ENCODE results near the gene HYAL2.

HYAL2 gene, protein sequence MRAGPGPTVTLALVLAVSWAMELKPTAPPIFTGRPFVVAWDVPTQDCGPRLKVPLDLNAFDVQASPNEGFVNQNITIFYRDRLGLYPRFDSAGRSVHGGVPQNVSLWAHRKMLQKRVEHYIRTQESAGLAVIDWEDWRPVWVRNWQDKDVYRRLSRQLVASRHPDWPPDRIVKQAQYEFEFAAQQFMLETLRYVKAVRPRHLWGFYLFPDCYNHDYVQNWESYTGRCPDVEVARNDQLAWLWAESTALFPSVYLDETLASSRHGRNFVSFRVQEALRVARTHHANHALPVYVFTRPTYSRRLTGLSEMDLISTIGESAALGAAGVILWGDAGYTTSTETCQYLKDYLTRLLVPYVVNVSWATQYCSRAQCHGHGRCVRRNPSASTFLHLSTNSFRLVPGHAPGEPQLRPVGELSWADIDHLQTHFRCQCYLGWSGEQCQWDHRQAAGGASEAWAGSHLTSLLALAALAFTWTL

GRCh38 chr3:50322386-50323091 is at the start of gene HYAL2:
Gene HYAL2 (minus strand): TSS chr3:50322745. CDS start chr3:50320489, 2,256 bp downstream.
- Mint-ChIP-seq H3K27me3 (ENCODE audit: low read depth) (no peaks in the 10 kb centered on the region), H3K36me3 (ENCODE audit: low read depth) (peaks cover 3% of the 10 kb centered on the region), H3K4me1 (ENCODE audit: low read depth) (peaks cover 22% of the 10 kb centered on the region), H3K9me3 (no peaks in the 10 kb centered on the region), H3K27ac (peak within 1 kb of the TSS; percentile 92), H3K4me3 (peak within 1 kb of the TSS; percentile 82)
- DNase-seq (ENCODE audit: low spot score) = no peak

GRCh38 chr3:50371133-50371685 is 48.7 kb upstream of the HYAL2 start:
- DNase-seq (ENCODE audit: low spot score) = no peak
- no peaks in the 10 kb centered on the region for H3K27me3 Mint-ChIP-seq (ENCODE audit: low read depth)
- no peaks in the 10 kb centered on the region for H3K9me3 Mint-ChIP-seq
- no peaks in the 10 kb centered on the region for H3K36me3 Mint-ChIP-seq (ENCODE audit: low read depth)
- peaks cover 2% of the 10 kb centered on the region for H3K4me1 Mint-ChIP-seq (ENCODE audit: low read depth)
- no peak overlapping the region for H3K4me3 Mint-ChIP-seq
- H3K27ac Mint-ChIP-seq = no peak overlapping the region

DNA sequence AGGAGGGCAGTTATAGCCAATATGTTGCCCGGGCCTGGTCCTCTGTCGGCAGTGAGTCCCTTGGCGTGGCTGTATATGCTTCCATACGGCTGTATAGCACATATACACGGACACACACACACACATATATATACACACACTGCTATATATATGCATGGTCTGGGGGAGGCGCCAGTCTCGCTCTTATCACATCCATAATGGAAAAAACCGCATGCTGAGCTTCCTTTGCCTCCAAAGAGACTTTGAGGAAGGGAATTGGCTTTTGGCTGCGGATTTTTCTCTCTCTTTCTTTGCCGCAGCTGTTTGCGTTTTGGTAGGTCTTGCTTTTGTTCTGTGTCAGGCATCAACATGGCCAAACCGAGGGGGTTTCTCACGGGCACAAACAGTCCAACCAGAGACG is 48.0 kb upstream of the HYAL2 start:
- Mint-ChIP-seq H3K4me1 (ENCODE audit: low read depth) (peaks cover 5% of the 10 kb centered on the region), H3K9me3 (no peaks in the 10 kb centered on the region), H3K4me3 (no peak overlapping the region), H3K27me3 (ENCODE audit: low read depth) (no peaks in the 10 kb centered on the region), H3K36me3 (ENCODE audit: low read depth) (no peaks in the 10 kb centered on the region), H3K27ac (no peak overlapping the region)
- no peak for DNase-seq (ENCODE audit: low spot score)

DNA sequence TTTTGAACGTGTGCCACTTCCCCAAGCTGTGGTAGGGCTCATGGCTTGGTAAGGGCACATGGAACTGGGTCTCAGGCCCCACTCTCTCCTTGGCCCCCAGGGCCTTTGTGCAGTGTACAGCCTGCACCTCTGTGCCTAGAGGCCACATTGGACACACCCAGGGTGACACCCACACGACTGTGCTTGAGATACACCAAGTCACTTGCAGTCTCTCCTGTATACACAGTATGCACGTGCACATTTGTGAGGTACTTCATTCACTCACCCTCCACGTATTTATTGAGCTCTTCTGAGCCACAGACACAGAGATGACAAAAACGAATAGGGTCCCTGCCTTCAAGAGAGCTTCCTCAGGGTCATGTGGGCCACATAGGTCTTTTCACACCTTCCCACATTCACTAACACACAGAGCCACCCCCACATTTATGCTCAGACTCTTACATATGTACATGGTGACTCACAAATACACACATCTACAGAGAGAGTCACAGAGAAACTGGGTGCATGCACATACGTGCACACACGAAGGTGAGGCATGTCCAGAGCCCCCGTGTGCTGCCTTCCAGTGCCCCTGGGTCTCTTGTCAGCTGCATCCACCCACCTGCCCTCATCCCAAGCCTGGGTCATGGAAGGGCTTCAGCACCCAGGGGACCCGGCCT is 46.6 kb upstream of the HYAL2 start:
- Mint-ChIP-seq H3K36me3 (ENCODE audit: low read depth) (no peaks in the 10 kb centered on the region), H3K4me1 (ENCODE audit: low read depth) (peaks cover 8% of the 10 kb centered on the region), H3K4me3 (no peak overlapping the region), H3K27me3 (ENCODE audit: low read depth) (no peaks in the 10 kb centered on the region), H3K9me3 (no peaks in the 10 kb centered on the region), H3K27ac (no peak overlapping the region)
- no peak for DNase-seq (ENCODE audit: low spot score)

DNA sequence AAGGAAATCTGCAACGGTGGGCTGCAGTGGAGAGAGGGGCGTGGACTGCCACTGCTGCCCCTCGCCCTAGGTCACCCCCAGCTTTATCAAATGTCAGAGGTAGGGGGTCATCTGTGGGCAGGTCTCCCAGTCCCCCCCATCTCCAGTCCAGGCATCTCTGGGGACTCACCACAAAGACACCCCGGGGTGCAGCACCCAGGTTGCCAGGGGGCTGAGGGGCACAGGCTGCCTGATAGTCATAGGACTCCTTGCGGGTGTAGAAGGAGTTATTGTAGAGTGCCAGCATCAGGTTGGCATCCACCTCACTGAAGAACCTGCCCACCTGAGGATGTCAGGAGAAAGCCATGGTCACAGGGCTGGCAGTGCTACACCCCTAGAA is 43.3 kb upstream of the HYAL2 start:
- Mint-ChIP-seq H3K4me1 (ENCODE audit: low read depth) (peaks cover 7% of the 10 kb centered on the region), H3K27me3 (ENCODE audit: low read depth) (no peaks in the 10 kb centered on the region), H3K36me3 (ENCODE audit: low read depth) (no peaks in the 10 kb centered on the region), H3K9me3 (no peaks in the 10 kb centered on the region), H3K27ac (peak overlapping the region; percentile 81), H3K4me3 (peak overlapping the region; percentile 81)
- no peak for DNase-seq (ENCODE audit: low spot score)

DNA sequence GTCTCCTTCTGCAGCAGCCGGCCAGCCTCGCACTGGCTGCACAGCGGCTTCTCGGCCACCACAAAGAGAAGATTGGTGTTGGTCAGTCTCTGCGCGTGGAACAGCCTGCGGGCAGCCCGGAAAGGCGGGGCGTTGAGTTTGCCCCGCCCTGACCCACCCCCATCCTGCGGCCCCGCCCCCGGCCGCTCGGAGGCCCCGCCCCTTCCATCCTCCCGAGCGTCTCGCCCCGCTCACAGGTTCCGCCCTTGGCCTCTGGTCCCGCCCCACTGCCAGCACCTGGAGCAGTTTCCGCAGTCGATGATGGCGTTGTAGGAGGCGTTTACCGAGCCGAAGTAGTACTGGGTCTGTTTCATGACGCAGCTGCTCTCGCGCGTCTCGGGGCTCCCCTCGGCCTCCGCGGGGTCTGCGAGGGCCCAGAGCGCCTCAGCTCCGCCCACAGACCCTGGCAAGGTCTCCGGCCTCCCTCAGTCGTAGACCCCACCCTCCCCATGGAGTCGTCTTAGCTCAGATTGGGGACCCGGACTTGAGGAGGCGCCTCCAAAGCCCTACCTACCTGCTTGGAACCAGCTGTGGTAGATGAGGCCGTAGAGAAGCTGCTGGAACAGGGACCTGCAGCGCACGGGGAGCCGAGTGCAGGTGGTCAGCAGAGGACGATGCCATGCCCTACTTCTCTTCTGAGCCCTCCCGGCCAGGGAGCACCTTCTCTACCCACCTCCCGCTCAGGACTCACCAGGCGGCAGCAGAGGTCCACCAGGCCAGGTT is 42.7 kb upstream of the HYAL2 start:
- Mint-ChIP-seq H3K4me3 (peak overlapping the region; percentile 81), H3K36me3 (ENCODE audit: low read depth) (no peaks in the 10 kb centered on the region), H3K9me3 (no peaks in the 10 kb centered on the region), H3K27me3 (ENCODE audit: low read depth) (no peaks in the 10 kb centered on the region), H3K4me1 (ENCODE audit: low read depth) (peaks cover 7% of the 10 kb centered on the region), H3K27ac (peak overlapping the region; percentile 81)
- peak; percentile 90 for DNase-seq (ENCODE audit: low spot score)

DNA sequence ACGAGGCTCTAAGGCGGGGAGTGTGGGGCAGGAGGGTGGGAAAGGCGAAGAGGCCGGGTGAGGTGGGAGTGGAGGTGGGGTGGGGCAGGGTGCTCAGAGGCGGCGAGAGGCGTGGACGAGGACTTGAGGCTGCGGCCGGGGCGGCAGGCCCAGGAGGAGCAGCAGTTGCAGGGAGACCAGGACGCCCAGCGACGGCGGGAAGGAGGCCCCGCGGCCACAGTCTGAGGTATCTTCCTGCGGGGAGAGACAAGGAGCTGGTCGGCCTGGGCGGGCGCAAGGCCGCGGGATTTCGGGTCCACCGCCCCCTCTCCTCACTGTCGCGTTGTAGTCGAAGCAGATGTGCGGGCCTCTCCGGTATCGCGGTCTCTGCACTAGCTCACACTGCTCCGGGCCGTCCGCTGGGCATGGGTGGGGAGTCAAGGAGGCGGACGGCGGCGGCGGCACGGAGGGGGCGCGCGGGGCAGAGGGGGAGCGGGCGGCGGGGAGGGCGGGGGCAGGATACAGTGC is 42.1 kb upstream of the HYAL2 start:
- peaks cover 13% of the 10 kb centered on the region for H3K4me1 Mint-ChIP-seq (ENCODE audit: low read depth)
- no peak for DNase-seq (ENCODE audit: low spot score)
- peak overlapping the region; percentile 31 for H3K27ac Mint-ChIP-seq
- H3K4me3 Mint-ChIP-seq = peak overlapping the region; percentile 81
- no peaks in the 10 kb centered on the region for H3K9me3 Mint-ChIP-seq
- no peaks in the 10 kb centered on the region for H3K27me3 Mint-ChIP-seq (ENCODE audit: low read depth)
- H3K36me3 Mint-ChIP-seq (ENCODE audit: low read depth) = no peaks in the 10 kb centered on the region

GRCh38 chr3:50359760-50360110 is 37.2 kb upstream of the HYAL2 start:
- Mint-ChIP-seq H3K27me3 (ENCODE audit: low read depth) (no peaks in the 10 kb centered on the region), H3K9me3 (no peaks in the 10 kb centered on the region), H3K4me1 (ENCODE audit: low read depth) (peaks cover 31% of the 10 kb centered on the region), H3K4me3 (peak overlapping the region; percentile 98), H3K36me3 (ENCODE audit: low read depth) (peaks cover 20% of the 10 kb centered on the region), H3K27ac (peak overlapping the region; percentile 95)
- DNase-seq (ENCODE audit: low spot score) = no peak

DNA sequence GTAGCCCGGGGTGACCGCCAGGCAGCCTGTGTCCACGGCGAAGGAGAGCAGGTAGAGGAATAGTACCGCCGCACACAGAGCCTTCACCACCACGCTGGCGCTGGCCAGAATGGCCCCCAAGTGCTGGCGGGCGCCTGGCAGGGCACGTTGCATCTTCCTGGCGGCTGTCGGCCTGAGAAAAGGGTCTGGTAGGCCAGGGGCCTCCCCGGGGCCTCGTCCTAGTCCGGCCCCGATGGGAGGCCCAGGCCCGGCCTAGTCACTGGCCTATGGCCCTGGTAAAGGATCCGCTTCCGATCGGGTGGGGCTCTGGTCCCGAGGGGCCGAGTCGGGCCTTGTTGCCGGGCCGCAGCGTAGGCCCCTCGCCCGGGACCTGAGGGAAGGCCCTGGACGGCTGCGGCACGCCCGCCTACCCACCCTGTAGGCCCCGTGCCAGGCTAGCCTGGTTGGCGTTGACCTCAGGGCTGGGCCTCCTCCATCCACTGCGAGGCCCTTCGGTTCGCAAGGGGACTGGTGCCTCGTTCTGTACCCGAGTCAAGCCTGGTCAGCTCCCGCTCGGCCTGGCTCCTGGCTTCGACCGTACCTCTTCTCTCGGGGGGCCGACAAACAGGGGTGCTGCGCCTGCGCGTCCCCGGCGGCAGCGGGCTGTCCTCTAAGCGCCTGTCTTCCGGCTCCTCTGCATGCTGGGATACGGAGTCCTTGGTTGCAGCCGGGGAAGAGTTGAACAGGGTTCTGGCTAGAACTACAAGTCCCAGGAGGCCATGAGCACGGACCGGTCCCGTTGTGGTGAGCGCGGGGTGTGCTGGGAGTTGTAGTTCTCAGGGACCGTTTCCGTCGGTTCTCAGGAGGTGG is 36.6 kb upstream of the HYAL2 start, which contains the start of gene TMEM115:
TSS of gene TMEM115 (minus strand) at position 611 of the 849 bp plus-strand sequence. CDS start at position 153, 458 bp downstream.
- no peaks in the 10 kb centered on the region for H3K9me3 Mint-ChIP-seq
- H3K27me3 Mint-ChIP-seq (ENCODE audit: low read depth) = no peaks in the 10 kb centered on the region
- DNase-seq (ENCODE audit: low spot score) = peak; percentile 96
- H3K4me3 Mint-ChIP-seq = peak within 1 kb of the TSS; percentile 98
- peak within 1 kb of the TSS; percentile 95 for H3K27ac Mint-ChIP-seq
- H3K36me3 Mint-ChIP-seq (ENCODE audit: low read depth) = peaks cover 24% of the 10 kb centered on the region
- peaks cover 31% of the 10 kb centered on the region for H3K4me1 Mint-ChIP-seq (ENCODE audit: low read depth)

DNA sequence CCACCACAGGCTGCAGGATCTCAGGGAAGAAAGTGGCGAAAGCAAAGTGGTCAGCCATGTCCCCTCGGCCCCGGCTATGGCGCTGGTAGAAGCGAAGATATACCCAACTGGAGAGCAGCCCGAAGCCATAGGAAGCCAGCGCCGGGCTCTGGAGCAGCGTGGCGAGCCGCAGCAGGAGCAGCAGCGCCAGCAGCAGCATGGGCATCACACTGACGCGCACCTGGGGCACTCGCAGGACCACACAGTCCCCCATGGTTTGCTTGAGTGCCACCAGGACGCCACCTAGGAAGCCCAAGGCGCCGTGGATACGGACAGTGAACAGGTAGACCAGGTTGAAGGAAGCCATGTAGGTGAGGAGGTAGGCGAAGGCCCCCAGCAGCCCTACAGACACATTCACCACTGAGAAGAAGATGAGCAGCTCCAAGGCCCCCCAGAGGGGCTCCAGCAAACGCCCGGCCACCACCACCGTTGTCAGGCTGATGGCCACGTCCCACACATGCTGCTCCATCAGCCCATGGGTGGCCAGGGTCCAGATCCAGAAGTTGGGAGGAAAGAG is 35.9 kb upstream of the HYAL2 start:
- H3K4me3 Mint-ChIP-seq = peak overlapping the region; percentile 98
- peaks cover 25% of the 10 kb centered on the region for H3K36me3 Mint-ChIP-seq (ENCODE audit: low read depth)
- H3K27ac Mint-ChIP-seq = peak overlapping the region; percentile 81
- no peaks in the 10 kb centered on the region for H3K9me3 Mint-ChIP-seq
- peaks cover 31% of the 10 kb centered on the region for H3K4me1 Mint-ChIP-seq (ENCODE audit: low read depth)
- H3K27me3 Mint-ChIP-seq (ENCODE audit: low read depth) = no peaks in the 10 kb centered on the region
- DNase-seq (ENCODE audit: low spot score) = no peak

DNA sequence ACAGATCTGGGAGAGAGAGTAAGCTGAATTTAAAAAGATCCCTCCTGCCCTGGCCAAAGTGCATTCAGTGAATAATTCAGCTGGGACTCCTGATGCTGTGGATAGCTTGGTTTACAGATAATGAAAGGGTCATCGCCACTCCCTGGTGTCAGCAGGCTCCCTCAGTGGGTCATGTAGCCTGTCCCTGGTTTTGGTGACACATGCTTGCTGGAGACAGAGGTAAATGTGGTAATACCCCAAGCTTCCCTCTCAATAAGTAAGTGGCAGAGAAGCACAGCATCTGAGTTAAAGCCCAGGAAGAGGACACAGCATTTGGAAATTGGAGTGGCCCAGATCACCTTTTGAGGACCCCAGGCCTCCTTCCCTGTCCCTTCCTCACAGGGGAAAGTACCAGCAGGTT is 34.9 kb upstream of the HYAL2 start:
- Mint-ChIP-seq H3K4me3 (peak overlapping the region; percentile 98), H3K27me3 (ENCODE audit: low read depth) (no peaks in the 10 kb centered on the region), H3K4me1 (ENCODE audit: low read depth) (peaks cover 35% of the 10 kb centered on the region), H3K27ac (no peak overlapping the region), H3K36me3 (ENCODE audit: low read depth) (peaks cover 30% of the 10 kb centered on the region), H3K9me3 (no peaks in the 10 kb centered on the region)
- no peak for DNase-seq (ENCODE audit: low spot score)

- H3K4me3 Mint-ChIP-seq = peak overlapping the region; percentile 98
- H3K4me1 Mint-ChIP-seq (ENCODE audit: low read depth) = peaks cover 35% of the 10 kb centered on the region
- no peak overlapping the region for H3K27ac Mint-ChIP-seq
- H3K9me3 Mint-ChIP-seq = no peaks in the 10 kb centered on the region
- peaks cover 31% of the 10 kb centered on the region for H3K36me3 Mint-ChIP-seq (ENCODE audit: low read depth)
- no peak for DNase-seq (ENCODE audit: low spot score)
- no peaks in the 10 kb centered on the region for H3K27me3 Mint-ChIP-seq (ENCODE audit: low read depth)
Observed at GRCh38 chr3:50356553-50356952, 34.0 kb upstream of the HYAL2 start.
